ENCODE measurements around the gene HDGF.
A peak's percentile ranks its signal among the peaks of the same experiment; 100 is the strongest.

Gene HDGF

DNA sequence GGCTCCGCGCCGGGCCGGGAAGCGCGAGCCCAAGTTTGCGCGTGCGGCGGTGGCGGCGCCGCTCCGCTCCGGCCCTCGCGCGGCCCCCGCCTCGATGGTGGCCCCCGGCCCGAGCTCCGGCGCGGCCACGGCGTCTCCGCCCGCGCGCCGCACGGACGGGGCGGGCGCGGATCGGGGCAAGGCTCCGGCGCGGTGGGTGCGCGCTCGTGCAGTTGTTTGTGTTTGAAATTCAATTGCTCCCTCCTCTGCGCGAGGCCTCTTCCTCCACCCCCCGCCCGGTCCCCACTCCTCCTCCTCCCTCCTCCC is at the start of gene HDGF:
HDGF (minus strand) TSS at position 225 of the 306 bp plus-strand sequence. CDS start 246 bp downstream, outside the sequence.
- no peak for DNase-seq

DNA sequence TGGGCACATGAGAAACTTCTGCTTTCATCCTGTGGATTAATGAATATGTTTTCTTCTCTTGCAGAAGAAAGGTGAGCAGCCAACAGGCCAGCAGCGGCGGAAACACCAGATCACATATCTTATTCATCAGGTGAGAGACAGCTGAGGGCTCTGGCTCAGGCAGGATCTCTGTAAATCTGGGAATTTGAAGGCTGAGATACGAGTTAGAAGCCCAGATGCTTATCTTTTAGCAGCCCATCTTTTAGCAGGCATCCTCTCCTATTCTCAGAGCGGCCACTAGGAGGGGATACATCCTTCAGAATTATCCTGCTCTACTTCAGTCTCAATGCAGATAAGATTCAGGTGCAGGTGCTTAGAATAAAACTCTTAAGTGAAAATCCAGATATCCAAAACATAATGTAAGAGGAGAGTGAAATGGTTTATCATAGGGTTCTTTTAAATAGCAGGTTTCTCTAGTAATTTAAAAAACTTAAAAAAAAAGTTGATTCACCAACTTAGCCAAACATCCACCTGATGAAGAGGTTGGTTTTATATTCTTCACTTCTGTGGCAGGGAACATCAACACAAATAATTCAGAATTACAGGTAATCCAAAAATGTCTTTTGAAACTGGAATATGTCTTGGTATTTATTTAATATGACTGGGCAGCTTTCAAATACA is 45.9 kb upstream of the HDGF start:
- DNase-seq, result peak; percentile 32

DNA sequence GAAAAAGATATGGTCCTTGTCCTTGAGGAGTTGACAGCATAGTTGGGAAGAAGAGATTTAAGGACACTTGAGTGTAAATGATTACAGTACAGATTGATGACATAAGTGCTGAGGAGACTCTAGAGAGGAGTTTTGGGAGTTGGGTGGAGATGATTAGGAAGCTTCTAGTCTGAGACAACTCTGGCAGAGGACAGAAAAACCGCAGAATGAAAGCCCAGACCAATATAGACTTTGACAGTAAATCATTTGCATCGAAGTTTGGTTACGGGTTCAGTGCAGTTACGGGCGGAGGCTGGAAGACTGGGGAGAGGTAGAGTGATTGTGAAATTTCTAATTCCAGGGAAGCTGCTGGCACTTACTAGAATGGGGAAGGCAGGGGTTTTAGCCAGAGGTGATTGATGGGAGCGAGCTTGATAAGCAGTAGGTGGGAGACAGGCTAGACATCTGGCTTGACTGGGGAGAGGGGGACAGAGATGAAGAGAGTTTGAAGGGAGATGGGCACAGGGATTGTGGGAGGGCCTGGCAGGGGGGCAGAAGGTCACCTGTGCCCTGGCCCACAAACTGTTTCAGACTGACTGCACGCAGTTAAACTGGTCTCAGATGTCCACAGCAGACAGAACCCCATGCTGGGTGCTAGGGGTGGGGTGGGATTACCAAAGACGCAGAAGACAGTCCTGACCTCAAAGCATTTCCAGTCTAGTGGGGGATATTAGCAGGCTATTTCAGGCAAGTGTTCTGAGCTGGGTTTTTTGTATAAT is 45.0 kb upstream of the HDGF start:
- no peak for DNase-seq

DNA sequence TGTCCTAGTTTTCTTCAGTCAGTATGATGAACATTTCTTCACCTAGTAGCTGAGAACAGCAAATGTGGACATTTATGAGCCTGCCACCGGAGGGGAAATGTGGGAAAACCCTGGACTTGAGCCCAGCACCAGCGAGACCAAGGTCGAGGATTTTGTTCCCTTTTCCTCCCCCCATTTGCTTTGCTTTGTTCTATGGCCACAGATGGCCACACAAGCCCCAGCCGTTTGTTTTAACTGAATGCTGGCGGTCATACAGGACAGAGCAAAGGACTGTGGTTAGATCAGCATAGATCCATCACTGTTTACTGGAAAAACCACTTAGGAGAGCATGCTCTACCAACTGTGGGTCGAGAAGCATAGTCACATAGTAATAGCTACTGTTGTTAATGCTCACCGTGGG is 44.3 kb upstream of the HDGF start:
- DNase-seq, result no peak

DNA sequence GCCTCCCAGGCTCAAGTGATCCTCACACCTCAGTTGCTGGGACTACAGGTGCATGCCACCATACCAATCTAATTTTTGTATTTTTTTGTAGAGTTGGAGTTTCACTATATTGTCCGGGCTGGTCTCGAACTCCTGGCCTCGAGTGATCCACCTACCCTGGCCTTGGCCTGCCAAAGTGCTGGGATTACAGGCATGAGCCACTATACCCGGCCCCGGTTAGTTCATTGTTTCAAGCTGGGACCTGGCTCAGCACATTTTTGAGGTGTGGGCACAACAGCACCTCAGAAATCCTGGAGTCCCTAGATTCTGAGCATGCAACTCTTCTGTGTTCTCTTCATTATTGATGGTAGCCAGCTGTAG is 43.9 kb upstream of the HDGF start:
- no peak for DNase-seq

DNA sequence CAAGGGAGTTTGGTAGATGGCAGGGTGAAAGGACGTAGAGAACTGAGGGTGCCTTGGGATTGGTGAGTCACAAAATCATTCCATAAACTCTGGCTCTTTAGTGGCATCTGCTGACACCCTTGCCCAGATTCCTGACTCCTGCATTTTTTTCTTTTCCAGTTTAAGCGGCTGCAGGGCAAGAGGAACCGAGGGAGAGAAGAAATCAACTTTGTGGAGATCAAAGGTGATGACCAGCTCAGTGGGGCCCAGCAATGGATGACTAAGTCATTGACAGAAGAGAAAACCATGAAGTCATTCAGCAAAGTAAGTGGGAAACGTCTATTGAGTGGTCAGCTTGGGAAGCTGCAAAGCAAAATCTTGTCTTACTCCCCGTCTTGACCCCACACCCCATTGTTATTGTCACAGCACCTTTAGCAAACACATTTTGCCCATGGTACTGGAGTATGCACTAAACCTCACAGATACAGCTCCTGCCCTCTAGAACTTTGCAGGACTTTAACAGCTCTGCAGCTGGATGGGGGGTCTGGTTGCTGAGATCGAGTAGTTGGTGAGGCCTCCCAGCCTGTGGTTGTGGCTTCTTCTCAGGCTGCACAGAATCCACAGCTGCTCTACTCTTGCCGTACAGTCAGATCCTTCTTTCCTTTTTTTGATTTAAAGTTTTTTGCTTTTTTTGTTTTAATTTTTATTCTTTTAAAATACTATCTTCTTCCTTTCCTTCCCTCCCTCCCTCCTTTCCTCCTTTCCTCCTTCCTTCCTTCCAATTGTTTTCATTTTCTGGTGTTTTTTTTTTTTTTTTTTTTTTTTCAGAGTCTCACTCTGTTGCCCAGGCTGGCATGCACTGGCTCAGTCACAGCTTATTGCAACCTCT is 43.3 kb upstream of the HDGF start:
- no peak for DNase-seq

DNA sequence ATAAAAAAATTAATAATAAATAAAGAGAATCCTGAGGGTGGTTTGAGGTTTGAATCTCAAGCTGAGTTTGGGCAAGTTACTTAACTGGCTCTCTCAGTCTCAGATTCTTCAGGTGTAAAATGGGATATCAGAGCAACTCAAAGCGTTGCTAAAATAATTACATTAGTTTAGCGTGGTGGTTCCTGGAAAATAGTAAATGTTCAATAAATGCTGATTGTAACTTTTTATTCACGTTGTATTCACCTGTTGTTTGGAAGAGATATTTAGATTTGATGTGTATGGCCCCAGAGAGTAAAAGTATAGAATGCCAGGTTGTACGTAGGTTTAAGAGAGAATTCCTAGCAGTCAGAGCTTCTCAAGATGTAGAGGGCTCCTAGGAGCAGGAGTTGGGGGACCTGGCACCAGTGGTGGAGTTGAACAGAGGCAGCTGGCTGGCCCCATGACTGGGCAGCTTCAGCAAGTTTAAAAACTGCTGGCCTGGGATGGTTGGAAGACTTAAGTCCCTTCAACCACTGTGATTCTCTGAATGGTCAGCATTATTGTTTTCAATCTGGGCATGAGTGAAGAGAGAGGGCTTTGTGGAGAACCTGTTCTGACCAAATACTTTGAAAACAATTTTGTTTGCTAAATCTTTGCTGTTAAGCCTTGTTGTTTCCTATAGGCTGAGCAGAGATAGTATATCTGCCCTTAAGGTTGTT is 38.3 kb upstream of the HDGF start:
- no peak for DNase-seq

DNA sequence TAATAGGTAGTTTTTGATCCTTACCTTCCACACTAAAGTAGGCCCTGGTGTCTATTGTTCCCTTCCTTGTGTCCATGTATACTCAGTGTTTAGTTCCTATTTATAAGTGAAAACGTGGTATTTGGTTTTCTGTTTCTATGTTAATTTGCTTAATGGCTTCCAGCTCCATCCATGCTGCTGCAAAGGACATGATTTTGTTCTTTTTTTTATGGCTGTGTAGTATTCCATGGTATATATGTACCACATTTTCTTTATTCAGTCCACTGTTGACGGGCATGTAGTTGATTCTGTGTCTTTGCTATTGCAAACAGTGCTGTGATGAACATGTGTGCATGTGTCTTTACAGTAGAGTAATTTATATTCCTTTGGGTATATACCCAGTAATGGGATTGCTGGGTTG is 36.7 kb upstream of the HDGF start:
- DNase-seq, result no peak

DNA sequence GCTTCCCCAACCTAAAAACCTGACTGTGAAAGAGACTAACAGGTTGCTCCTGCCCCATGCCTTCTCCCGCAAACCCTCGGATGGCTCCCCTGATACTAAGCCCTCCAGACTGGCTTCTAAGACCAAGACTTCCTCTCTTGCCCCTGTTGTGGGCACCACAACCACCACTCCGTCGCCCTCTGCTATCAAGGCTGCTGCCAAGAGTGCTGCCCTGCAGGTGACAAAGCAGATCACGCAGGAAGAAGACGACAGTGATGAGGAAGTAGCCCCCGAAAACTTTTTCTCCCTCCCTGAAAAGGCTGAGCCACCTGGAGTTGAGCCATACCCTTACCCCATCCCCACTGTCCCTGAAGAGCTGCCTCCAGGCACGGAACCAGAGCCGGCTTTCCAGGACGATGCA is 35.2 kb upstream of the HDGF start:
- DNase-seq, result no peak

DNA sequence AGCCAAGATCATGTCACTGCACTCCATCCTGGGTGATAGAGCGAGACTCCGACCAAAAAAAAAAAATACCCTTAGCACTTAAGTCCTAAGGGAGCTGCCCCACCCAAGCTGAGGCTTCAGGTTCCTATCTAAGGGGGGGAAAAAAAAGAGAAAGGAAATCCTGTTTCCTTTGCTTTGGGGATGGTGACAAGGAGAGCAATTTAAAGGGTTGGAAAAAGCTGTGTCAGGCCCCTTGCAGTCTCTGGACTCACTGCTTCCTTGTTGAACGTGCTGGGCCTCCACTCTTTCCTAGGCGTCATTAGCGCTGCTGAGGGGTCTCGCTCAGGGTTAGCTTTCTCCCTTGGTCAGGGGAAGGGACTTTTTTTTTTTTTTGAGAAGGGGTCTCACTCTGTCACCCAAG is 34.0 kb upstream of the HDGF start:
- no peak for DNase-seq

DNA sequence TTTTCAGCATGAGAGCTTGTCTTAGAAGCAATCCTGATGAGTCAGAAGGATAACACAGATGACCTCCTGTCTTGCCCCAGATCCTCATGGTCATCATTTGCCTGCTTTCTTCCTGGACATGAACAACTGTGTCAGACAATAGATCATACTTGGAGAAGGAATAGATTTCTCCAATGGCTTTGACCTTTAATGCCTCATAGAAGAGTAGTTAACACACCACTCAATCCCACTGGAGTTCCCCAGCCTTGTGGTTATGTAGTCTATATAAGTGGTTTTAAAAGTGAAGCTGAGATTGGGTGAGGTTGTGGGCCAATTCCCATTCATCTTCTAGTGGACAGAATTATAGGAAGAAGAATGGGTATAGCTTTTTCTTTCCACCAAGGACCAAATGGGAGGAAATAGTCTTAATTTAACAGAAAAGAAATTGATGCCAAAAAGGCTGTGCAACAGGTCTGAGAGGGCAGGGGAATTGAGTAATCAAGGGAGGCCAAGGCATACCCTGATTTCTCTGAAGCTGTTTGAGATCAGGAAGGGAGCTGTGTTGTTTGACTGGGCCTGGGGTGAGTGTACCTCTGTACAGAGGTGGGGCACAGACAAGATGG is 30.2 kb upstream of the HDGF start:
- DNase-seq, result no peak

DNA sequence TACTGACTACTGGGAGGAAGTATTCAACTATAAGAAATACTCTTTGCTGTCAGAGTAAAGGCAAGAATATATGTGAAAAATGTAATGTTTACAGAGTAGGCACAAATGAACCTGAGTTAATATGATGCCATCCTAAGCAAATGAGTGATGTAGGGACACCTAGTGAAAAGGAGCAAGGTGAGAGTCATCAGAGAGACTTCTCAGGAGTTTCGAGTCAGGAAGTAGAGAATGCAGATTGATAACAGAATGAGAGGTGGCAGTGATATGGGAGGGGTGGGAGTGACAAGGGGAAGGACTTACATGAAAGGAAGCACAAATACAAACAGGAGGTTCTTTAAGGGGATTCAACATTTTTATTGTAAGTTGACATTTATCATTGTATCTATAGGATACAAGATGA is 26.1 kb upstream of the HDGF start:
- no peak for DNase-seq

DNA sequence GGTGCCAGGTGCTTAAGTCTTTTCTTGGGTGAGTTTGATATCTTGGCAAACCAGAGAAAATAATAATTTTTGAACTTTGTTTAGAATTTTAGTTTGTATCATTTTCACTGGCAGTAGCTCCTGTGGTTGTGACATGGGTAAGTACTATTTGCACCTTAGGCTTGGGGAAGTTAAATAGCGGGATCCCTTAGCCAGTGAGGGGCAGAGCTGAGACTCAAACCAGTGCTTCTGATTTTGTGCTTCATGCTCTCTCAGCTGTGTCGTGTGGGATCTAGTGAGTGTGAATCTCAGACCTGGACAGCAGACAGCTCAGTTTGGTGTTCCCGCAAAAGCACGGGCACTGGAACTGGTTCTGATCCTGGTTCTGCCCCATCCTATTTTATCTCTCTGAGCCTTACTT is 25.5 kb upstream of the HDGF start:
- DNase-seq, result no peak

DNA sequence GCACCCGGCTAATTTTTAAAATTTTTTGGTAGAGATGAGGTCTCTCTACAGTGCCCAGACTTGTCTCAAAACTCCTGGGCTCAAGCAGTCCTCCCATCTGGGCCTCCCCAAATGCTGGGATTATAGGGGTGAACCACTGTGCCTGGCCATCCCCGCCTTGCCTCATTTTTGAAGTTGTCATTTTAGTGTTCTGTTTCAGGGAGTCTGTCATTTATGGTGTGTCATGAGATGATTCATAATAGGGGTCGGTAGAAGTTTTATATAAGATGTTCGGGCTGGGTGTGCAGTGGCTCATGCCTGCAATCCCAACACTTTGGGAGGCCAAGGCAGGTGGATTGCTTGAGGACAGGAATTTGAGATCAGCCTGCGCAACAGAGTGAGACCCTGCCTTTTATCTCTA is 24.3 kb upstream of the HDGF start:
- no peak for DNase-seq

DNA sequence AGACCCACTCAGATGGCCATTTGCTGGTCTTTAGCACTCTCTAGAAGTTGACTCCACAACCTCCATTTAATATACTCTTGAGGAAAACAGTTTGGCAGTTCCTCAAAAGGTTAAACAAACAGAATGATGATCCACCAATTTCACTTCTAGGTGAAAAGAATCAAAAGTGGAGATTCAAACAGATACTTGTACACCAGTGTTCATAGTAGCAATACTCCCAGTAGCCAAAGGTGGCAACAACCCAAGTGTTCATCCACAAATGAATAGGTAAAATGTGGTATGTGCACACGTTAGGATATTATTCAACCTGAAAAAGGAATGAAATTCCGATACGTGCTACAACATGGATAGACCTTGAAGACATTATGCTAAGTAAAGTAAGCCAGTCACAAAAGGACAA is 22.1 kb upstream of the HDGF start:
- no peak for DNase-seq

DNA sequence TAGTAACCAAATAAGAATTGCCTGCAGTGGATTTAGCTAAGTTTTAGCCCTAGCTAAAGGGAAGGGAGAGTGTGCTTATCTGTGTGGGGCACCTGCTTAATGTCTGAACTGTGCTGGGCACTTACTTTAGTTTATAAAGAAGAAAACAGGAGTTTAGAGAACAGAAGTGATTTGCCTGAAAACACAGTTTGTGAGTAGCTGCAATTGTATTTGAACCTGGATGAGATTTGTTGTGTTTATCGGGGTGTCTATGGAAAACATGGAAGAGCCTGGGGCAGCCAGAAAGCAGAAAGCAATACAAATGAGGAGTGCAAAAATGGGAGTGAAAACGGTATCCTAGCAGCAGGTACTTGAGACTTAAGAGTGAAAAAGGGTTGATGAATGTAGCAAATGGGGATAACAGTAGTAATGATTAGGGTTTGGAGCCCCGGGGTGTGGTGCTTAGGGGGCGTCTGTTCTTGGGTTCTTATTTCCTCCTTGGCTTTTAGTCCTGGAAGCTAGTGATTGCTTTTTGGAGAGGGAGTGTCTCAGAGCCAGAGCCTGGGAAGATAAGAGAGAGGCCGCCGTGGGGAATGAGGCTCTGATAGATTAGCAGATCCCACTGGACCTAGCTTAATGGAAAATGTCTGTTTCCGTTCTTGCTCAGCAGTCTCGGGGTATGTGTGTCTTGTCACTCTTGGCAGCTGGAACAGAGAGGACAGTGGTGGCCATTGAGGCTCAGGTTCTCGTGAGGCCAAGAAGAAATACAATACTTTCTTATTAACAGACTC is 21.4 kb upstream of the HDGF start:
- DNase-seq, result no peak

DNA sequence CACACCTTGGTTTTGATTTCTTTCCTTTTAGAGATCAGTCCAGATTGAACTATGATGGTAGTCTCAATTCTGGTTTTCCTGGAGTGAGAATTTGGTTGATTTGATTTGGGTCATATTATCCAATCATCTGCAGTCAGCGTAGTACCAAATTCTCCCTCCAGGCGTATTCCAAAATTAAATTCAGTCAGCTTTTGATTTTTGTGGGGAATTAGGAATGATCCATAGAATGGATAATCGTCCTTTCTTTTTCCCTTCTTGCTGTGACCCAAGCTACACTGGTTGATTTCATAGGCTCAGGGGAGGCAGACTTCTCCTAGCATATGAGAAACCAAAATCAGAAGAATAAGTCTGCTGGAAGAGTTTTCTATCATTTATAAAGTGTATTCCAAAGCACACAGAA is 20.7 kb upstream of the HDGF start:
- DNase-seq, result no peak

DNA sequence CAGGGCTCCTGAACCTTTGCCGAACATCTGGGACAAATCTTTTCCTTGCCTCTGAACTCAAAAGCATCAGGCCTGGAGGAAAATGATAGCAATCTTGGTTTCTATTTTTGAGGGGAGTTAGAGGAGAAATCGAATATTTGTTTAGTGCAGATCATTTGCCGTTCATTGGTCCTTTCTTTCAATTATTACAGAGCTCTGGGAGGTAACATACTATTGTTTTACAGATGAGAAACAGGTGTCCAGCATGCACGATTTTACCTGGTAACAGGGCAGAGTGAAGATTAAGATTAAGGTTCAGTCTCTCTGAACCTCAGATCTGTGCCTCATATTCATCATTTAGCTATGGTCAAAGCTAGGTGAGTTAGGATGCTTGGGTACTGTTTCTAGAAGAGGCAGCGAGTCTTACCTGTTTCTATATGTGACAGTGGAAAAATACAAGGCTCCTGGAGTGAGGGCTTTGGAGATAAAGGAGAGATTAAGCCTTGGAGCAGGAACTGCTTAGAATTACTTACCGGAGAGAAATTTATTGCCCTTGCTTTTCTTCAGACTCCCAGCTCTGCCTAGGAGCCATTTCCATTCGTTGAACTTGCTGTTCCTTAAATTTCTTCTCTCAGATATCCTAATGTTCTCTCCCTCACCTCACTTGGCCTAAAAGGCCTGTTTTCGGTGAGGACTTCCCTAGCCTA is 17.3 kb upstream of the HDGF start:
- DNase-seq, result no peak

DNA sequence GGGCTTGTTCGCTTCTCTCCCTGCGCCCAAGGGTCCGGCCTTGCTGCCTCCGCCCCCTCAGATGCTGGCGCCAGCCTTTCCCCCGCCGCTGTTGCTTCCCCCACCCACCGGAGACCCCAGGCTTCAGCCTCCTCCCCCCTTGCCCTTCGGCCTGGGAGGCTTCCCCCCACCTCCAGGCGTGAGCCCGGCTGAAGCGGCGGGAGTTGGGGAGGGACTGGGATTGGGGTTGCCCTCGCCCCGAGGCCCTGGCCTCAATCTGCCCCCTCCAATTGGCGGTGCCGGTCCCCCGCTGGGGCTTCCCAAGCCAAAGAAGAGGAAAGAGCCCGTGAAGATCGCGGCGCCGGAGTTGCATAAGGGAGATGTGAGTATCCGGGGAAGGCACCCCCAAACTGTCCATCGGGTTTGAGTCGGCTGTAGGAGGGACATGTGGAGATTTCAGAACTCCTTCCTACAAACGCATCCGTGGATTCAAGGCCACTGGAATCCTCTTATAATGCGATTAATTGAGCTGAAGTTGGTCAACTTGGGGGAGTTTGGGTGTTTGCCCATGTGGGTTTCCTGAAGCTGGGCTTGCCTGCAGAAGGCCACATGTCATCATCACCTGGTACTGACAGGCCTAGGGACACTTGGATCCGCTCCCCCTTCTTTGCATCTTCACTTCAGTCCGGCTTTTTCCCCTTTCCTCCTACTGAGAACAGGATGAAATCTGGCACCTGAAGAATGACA is 16.6 kb upstream of the HDGF start:
- DNase-seq, result peak; percentile 12

DNA sequence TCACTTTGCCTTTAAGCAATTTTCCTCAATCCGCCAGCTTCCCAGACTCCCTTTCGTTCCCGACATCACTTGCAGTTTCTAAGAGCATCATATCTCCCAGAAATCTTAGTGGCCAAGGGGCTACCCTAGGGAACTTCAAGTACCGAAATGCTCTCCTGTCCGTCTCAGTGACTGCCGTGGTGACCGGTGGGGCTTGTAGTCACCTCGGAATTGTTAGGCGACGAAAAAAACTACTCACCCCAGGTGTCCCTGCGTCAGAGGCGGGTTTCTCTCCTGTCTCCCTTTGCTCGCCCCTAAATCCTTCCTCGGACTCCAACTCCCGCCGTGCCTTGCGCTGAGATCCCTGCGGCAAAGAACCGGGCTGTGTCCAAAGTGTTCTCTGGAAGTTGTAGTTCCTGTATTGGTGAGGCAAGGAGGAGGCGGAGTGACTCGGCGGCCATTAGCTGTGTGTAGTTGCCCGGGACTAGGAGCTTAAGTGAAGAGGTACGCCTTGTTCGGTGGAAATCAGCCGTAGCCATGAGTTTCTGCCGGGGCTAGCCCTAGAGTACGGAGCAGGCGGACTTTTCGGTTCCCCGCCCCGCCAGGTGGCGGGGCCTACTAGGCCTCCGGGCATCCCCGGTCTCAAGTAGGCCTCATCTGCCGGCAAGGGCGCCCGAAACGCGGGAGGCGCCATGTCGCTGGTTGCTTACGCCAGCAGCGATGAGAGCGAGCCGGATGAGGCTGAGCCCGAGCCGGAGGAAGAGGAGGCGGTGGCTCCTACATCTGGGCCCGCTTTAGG is 15.8 kb upstream of the HDGF start, which contains the start of gene PRCC:
PRCC (plus strand) TSS at position 435 of the 778 bp plus-strand sequence; CDS start at position 672, 237 bp downstream.
- DNase-seq, result peak; percentile 100

All from DMS79 (cell line).